CMK (cell line): ENCODE data around the gene PLEKHA6.

Experiments
- DNase-seq: peaks from one replicate; pipeline ENCODE4 v3.0.0-alpha.2; 2010; ENCODE audit warnings: low read depth

The PLEKHA6 gene

GRCh38 chr1:204190212-204191211 lies 169.2 kb downstream of the PLEKHA6 start:
- DNase-seq, result no peak

- DNase-seq, result no peak
Measured at GRCh38 chr1:204188959-204189639, 170.6 kb downstream of the PLEKHA6 start.

- DNase-seq, result no peak
Measured at GRCh38 chr1:204186597-204186996, 173.1 kb downstream of the PLEKHA6 start.

GRCh38 chr1:204181116-204181515 lies 178.6 kb downstream of the PLEKHA6 start:
- DNase-seq, result no peak

- no peak for DNase-seq
Measured at GRCh38 chr1:204180133-204180532, 179.6 kb downstream of the PLEKHA6 start.

- DNase-seq, result peak; percentile 34
Measured at GRCh38 chr1:204178487-204179281, 181.0 kb downstream of the PLEKHA6 start.

GRCh38 chr1:204177133-204177532 lies 182.6 kb downstream of the PLEKHA6 start:
- peak; percentile 97 for DNase-seq

GRCh38 chr1:204176049-204176448 lies 183.7 kb downstream of the PLEKHA6 start:
- no peak for DNase-seq

- DNase-seq, result no peak
Measured at GRCh38 chr1:204174958-204175357, 184.8 kb downstream of the PLEKHA6 start.

- no peak for DNase-seq
Measured at GRCh38 chr1:204172404-204173029, 187.2 kb downstream of the PLEKHA6 start.

- no peak for DNase-seq
Measured at GRCh38 chr1:204171751-204172178, 188.0 kb downstream of the PLEKHA6 start.

- no peak for DNase-seq
Measured at GRCh38 chr1:204170494-204171155, 189.1 kb downstream of the PLEKHA6 start.

GRCh38 chr1:204169858-204170257 lies 189.9 kb downstream of the PLEKHA6 start:
- no peak for DNase-seq
